Measurements from ENCODE around the gene SEM1. TPM values are rescaled to one million over a fixed set of nuclear protein-coding genes. Genes with fewer than 3 reads are reported as not detected.
"Not testable (repeated sequence)": the region's sequence is repeated elsewhere in the genome, so short reads cannot be mapped to it uniquely, and the experiment has no call there.

Gene SEM1
- polyA plus RNA-seq, 1 donor from 2014 or later, result 49.2 TPM

DNA sequence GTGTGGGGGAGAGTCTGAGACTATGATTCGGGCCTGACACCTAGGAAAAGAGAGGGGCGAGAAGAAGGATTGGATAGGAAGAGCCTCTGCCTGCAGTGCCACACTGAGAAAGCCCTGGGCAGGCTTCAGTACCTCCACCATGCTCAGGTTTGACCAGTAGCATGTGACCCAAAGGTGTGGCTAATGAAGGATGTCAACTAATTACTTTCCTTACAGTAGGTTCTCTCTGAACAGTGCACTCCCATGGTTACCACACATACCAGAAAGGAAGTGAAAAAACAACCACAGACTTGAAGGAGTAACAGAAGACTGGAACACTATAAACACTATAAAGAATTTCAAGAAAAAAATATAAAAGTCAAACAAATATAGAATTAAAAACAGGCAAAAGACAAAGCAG lies 46.2 kb downstream of the SEM1 start:
- Histone ChIP-seq H2AFZ (ENCODE audit: low read depth, low read length) (no peak overlapping the region), H3K9me3 (ENCODE audit: low read length) (no peaks in the 10 kb centered on the region), H3K9me2 (ENCODE audit: insufficient read depth, low read length) (no peaks in the 10 kb centered on the region), H3K36me3 (ENCODE audit: insufficient read depth, low read length) (no peaks in the 10 kb centered on the region), H3K79me2 (replicated peaks; ENCODE audit: insufficient read depth, low read length) (no peaks in the 10 kb centered on the region), H3K4me2 (ENCODE audit: low read length) (no peak overlapping the region), H3K27ac (ENCODE audit: low read length) (no peak overlapping the region), H4K20me1 (ENCODE audit: insufficient read depth) (no peaks in the 10 kb centered on the region), H3F3A (ENCODE audit: insufficient read depth, low read length, poor library complexity, severe bottlenecking) (no peaks in the 10 kb centered on the region), H3K27me3 (ENCODE audit: insufficient read depth, low read depth, low read length) (no peaks in the 10 kb centered on the region), H3K9ac (ENCODE audit: low read length) (no peak overlapping the region), H3K4me3 (ENCODE audit: low read length) (no peak overlapping the region)
- TF ChIP-seq, protein P1, sequence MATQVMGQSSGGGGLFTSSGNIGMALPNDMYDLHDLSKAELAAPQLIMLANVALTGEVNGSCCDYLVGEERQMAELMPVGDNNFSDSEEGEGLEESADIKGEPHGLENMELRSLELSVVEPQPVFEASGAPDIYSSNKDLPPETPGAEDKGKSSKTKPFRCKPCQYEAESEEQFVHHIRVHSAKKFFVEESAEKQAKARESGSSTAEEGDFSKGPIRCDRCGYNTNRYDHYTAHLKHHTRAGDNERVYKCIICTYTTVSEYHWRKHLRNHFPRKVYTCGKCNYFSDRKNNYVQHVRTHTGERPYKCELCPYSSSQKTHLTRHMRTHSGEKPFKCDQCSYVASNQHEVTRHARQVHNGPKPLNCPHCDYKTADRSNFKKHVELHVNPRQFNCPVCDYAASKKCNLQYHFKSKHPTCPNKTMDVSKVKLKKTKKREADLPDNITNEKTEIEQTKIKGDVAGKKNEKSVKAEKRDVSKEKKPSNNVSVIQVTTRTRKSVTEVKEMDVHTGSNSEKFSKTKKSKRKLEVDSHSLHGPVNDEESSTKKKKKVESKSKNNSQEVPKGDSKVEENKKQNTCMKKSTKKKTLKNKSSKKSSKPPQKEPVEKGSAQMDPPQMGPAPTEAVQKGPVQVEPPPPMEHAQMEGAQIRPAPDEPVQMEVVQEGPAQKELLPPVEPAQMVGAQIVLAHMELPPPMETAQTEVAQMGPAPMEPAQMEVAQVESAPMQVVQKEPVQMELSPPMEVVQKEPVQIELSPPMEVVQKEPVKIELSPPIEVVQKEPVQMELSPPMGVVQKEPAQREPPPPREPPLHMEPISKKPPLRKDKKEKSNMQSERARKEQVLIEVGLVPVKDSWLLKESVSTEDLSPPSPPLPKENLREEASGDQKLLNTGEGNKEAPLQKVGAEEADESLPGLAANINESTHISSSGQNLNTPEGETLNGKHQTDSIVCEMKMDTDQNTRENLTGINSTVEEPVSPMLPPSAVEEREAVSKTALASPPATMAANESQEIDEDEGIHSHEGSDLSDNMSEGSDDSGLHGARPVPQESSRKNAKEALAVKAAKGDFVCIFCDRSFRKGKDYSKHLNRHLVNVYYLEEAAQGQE (IDR thresholded peaks at IDR 0.05; ENCODE audit: borderline replicate concordance), result no peak
- TF ChIP-seq MXI1 (conservative IDR thresholded peaks at IDR 0.05; ENCODE audit: poor library complexity, severe bottlenecking) (no peak), SMC3 (conservative IDR thresholded peaks at IDR 0.05; ENCODE audit: poor library complexity) (no peak), TAF1 (IDR thresholded peaks at IDR 0.05; ENCODE audit: low read depth) (no peak)

DNA sequence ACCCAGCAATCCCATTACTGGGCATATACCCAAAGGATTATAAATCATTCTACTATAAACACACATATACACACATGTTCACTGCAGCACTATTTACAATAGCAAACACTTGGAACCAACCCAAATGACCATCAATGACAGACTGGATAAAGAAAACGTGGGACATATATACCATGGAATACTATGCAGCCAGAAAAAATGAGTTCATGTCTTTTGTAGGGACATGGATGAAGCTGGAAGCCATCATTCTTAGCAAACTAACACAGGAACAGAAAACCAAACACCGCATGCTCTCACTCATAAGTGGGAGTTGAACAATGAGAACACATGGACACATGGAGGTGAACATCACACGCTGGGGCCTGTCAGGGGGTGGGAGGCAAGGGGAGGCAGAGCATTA lies 47.5 kb downstream of the SEM1 start:
- not testable (repeated sequence) for H3K9me3 ChIP-seq (ENCODE audit: low read length)

DNA sequence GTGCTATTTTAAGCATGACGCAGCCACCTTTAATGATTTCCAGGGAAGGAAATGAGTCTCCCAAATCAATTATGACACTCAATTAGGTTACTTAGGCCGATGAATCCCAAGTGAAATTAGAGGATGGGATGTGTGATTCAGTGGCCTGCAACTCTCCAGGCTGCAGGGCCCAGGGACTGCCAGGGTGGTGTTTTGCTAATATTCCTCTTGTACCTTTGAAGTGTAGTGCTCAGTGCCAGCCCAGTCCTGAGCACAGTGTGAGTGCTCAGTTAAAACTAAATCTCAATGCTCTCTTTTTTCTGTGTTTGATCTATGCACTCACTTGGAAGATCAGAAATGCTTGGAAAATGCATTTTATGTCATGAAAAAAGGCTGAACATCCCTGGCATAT lies 51.6 kb downstream of the SEM1 start:
- Histone ChIP-seq H3K27me3 (ENCODE audit: insufficient read depth, low read depth, low read length) (no peaks in the 10 kb centered on the region), H3K9me2 (ENCODE audit: insufficient read depth, low read length) (no peaks in the 10 kb centered on the region), H3K9ac (ENCODE audit: low read length) (no peak overlapping the region), H3F3A (ENCODE audit: insufficient read depth, low read length, poor library complexity, severe bottlenecking) (no peaks in the 10 kb centered on the region), H3K36me3 (ENCODE audit: insufficient read depth, low read length) (no peaks in the 10 kb centered on the region), H3K4me3 (ENCODE audit: low read length) (no peak overlapping the region), H4K20me1 (ENCODE audit: insufficient read depth) (no peaks in the 10 kb centered on the region), H3K4me2 (ENCODE audit: low read length) (no peak overlapping the region), H3K9me3 (ENCODE audit: low read length) (no peaks in the 10 kb centered on the region), H3K27ac (ENCODE audit: low read length) (no peak overlapping the region), H2AFZ (ENCODE audit: low read depth, low read length) (no peak overlapping the region), H3K79me2 (replicated peaks; ENCODE audit: insufficient read depth, low read length) (no peaks in the 10 kb centered on the region)
- TF ChIP-seq RAD21 (conservative IDR thresholded peaks at IDR 0.05), result no peak
- no peak for TF ChIP-seq EP300 (conservative IDR thresholded peaks at IDR 0.05; ENCODE audit: poor library complexity, severe bottlenecking)
- TF ChIP-seq TAF1 (IDR thresholded peaks at IDR 0.05; ENCODE audit: low read depth), result no peak
- TF ChIP-seq, protein P1 (IDR thresholded peaks at IDR 0.05; ENCODE audit: borderline replicate concordance), result no peak
- TF ChIP-seq MXI1 (conservative IDR thresholded peaks at IDR 0.05; ENCODE audit: poor library complexity, severe bottlenecking), result no peak
- no peak for TF ChIP-seq POLR2AphosphoS5 (IDR thresholded peaks at IDR 0.05)
- no peak for TF ChIP-seq SMC3 (conservative IDR thresholded peaks at IDR 0.05; ENCODE audit: poor library complexity)

More for the DNA sequence above, 47.5 kb downstream of the SEM1 start:
- H3K9ac ChIP-seq (ENCODE audit: low read length); H3K79me2 ChIP-seq (replicated peaks; ENCODE audit: insufficient read depth, low read length); H3K27ac ChIP-seq (ENCODE audit: low read length); H3K9me2 ChIP-seq (ENCODE audit: insufficient read depth, low read length); H3F3A ChIP-seq (ENCODE audit: insufficient read depth, low read length, poor library complexity, severe bottlenecking); H2AFZ ChIP-seq (ENCODE audit: low read depth, low read length); H3K4me3 ChIP-seq (ENCODE audit: low read length); H3K4me2 ChIP-seq (ENCODE audit: low read length); H3K27me3 ChIP-seq (ENCODE audit: insufficient read depth, low read depth, low read length); H4K20me1 ChIP-seq (ENCODE audit: insufficient read depth); H3K36me3 ChIP-seq (ENCODE audit: insufficient read depth, low read length): not testable (repeated sequence)

Data from neural cell (in vitro differentiated cells).